ENCODE results near the gene FAM120B. TPM values are rescaled to one million over a fixed set of nuclear protein-coding genes. Genes with fewer than 3 reads are reported as not detected.

Gene FAM120B
- total and polyA plus RNA-seq, 2 of the 4 experiments (the other 2 are of a cell fraction): 15.3 to 28.0 TPM

DNA sequence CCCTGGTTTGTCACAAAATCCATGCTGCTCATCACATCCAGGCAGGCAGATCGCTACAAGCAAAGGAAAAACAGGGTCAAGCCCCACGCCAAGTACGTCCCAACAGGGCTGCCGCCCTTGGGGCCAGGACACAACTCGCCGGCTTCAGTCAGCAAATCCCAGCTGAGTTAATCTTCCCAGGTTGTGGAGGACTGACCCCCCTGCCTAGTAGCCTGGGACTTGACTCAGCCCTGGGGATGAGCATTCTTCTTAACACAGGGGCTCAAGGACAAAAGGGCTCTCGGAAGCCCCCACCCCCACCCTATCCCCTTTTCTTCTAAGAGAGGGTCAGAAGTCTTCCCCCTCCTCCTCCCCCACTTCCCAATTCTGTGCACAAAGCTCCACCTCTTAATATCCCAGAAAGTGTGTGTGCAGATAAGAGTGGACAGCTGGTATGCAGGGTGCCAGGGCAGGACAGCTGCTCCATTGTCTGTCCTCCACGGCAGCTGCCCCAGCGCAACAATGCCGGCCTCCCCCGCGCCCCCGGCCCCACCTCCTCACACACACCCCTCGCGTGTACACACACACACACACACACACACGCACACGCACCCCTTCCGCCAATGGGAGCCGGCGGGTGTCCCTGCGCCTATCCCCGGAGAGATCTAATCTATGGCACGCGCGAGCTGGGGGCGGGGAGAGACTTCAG is 20.2 kb upstream of the FAM120B start:
- H2BK15ac ChIP-seq (ENCODE audit: low read depth, low read length): no peak overlapping the region
- no peak overlapping the region for H3K27ac ChIP-seq (ENCODE audit: insufficient read depth, low read length)
- no peaks in the 10 kb centered on the region for H3K9me3 ChIP-seq (ENCODE audit: control insufficient read depth, insufficient read depth, low read length)
- H3K36me3 ChIP-seq (ENCODE audit: control insufficient read depth, insufficient read depth, low read length): no peaks in the 10 kb centered on the region
- H3K18ac ChIP-seq (ENCODE audit: low read depth, low read length): no peak overlapping the region
- no peak overlapping the region for H3K56ac ChIP-seq (ENCODE audit: extremely low read depth, insufficient read depth, low read length)
- in situ Hi-C loops (cut with MboI; ENCODE audit: low sequenced_read_pairs): no loop called here
- ChIA-PET CTCF (no interaction called here), POLR2A (ENCODE audit: unreplicated experiment) (no interaction called here)
- no peak overlapping the region for H4K5ac ChIP-seq (ENCODE audit: low read depth, low read length)
- WGBS, 2 experiments (ENCODE audit: extremely low coverage in 2 of 2, insufficient read length in 1 of 2): 35% methylated on average over 7 of the region's 26 CpGs; no CpG with 5 or more reads in 1 of the 2 experiments
- H3K23ac ChIP-seq (ENCODE audit: low read depth, low read length): no peak overlapping the region
- DNase-seq (no peak), ATAC-seq (ENCODE audit: low read depth) (no peak)
- no peaks in the 10 kb centered on the region for H4K20me1 ChIP-seq (ENCODE audit: insufficient read depth, low read length)
- H3K79me1 ChIP-seq (ENCODE audit: low read depth in 1 of 2, low read length in 2 of 2): no peaks in the 10 kb centered on the region
- no peaks in the 10 kb centered on the region; the same call in 1 of the 2 replicates for H3K4me1 ChIP-seq (ENCODE audit: control insufficient read depth, insufficient read depth, low read length)
- no peak overlapping the region for H3K14ac ChIP-seq (replicated peaks; ENCODE audit: low read depth, low read length)
- no TSS peak for BruUV-seq (replicated peaks)
- H3K9ac ChIP-seq (ENCODE audit: low read depth, low read length): no peak overlapping the region
- H3K4me3 ChIP-seq (ENCODE audit: insufficient read depth, low read depth, low read length): no peak overlapping the region
- H3K4ac ChIP-seq (ENCODE audit: low read depth, low read length): no peak overlapping the region
- H2BK5ac ChIP-seq (ENCODE audit: low read depth, low read length, poor library complexity, severe bottlenecking): no peak overlapping the region
- no peak overlapping the region for H2AFZ ChIP-seq (replicated peaks; ENCODE audit: low read length, poor library complexity)
- intact Hi-C loops (cut with micrococcal nuclease): no loop called here
- H2AK5ac ChIP-seq (ENCODE audit: low read depth, low read length): no peak overlapping the region
- TF ChIP-seq RAD21 (IDR thresholded peaks at IDR 0.05; ENCODE audit: low read length): no peak
- TF ChIP-seq RCOR1 (IDR thresholded peaks at IDR 0.05; ENCODE audit: insufficient replicate concordance, low read length): no peak
- no peak for TF ChIP-seq MAZ (IDR thresholded peaks at IDR 0.05; ENCODE audit: borderline replicate concordance, low read depth, low read length)
- TF ChIP-seq CHD1 (IDR thresholded peaks at IDR 0.05; ENCODE audit: low read depth, low read length): no peak
- no peak for TF ChIP-seq BHLHE40 (IDR thresholded peaks at IDR 0.05; ENCODE audit: low read depth, low read length)
- H4K91ac ChIP-seq (ENCODE audit: insufficient read depth, low read depth, low read length): no peak overlapping the region
- H2AK9ac ChIP-seq (replicated peaks; ENCODE audit: low read depth, low read length, poor library complexity): no peak overlapping the region
- no peak overlapping the region for H2BK20ac ChIP-seq (ENCODE audit: low read depth, low read length)
- no peak overlapping the region for H2BK120ac ChIP-seq (ENCODE audit: low read depth, low read length)
- no peak overlapping the region for H4K8ac ChIP-seq (ENCODE audit: low read depth in 2 of 2, low read length in 2 of 2)
- no peaks in the 10 kb centered on the region for H3K9me1 ChIP-seq (ENCODE audit: insufficient read depth, low read length)
- H3K4me2 ChIP-seq (ENCODE audit: low read depth, low read length): no peak overlapping the region
- dilution Hi-C loops (cut with HindIII; ENCODE audit: low sequenced_read_pairs, unreplicated experiment): no loop called here
- H3K27me3 ChIP-seq (ENCODE audit: control insufficient read depth, insufficient read depth, low read length): peaks cover 47% of the 10 kb centered on the region
